AG09309 (cell line): ENCODE data around the gene PNISR.

Experiments
- DNase-seq: peaks from one replicate; pipeline ENCODE4 v3.0.0-alpha.2; 2010; ENCODE audit warnings: low read depth
- H3K4me3 ChIP-seq: 2 replicates; pipeline ENCODE4 v1.5.1; 2011; ENCODE audit warnings: mild to moderate bottlenecking, low read depth, low read length, moderate library complexity; ENCODE audit not compliant: control insufficient read depth
- CTCF ChIP-seq: IDR thresholded peaks from 2 replicates; pipeline ENCODE4 v1.5.1; 2011; ENCODE audit warnings: mild to moderate bottlenecking, low read depth, low read length, inconsistent platforms; ENCODE audit not compliant: insufficient read depth, control insufficient read depth; ENCODE audit errors: missing control alignments

The PNISR gene

GRCh38 chr6:99359800-99360199 lies 65.3 kb downstream of the PNISR start:
- TF ChIP-seq CTCF = no peak
- DNase-seq = no peak
- no peak overlapping the region for H3K4me3 ChIP-seq

- TF ChIP-seq CTCF = no peak
- H3K4me3 ChIP-seq = no peak overlapping the region
- DNase-seq = no peak
Measured at GRCh38 chr6:99356641-99357040, 68.5 kb downstream of the PNISR start.

GRCh38 chr6:99354983-99355382 lies 70.1 kb downstream of the PNISR start:
- no peak for TF ChIP-seq CTCF
- no peak for DNase-seq
- H3K4me3 ChIP-seq = no peak overlapping the region

- no peak for DNase-seq
- H3K4me3 ChIP-seq = no peak overlapping the region
- no peak for TF ChIP-seq CTCF
Measured at GRCh38 chr6:99353126-99353525, 72.0 kb downstream of the PNISR start.

GRCh38 chr6:99350573-99350972 lies 74.5 kb downstream of the PNISR start:
- no peak for TF ChIP-seq CTCF
- H3K4me3 ChIP-seq = no peak overlapping the region
- DNase-seq = no peak

GRCh38 chr6:99349171-99350141 lies 75.7 kb downstream of the PNISR start, which contains the start of gene FAXC:
TSS of gene FAXC (minus strand) at chr6:99349674. CDS start at chr6:99349372, 302 bp downstream.
- H3K4me3 ChIP-seq = peak within 1 kb of the TSS; percentile 35
- no peak for TF ChIP-seq CTCF
- DNase-seq = no peak
